Measurements from ENCODE around the gene ASB12.

DNA sequence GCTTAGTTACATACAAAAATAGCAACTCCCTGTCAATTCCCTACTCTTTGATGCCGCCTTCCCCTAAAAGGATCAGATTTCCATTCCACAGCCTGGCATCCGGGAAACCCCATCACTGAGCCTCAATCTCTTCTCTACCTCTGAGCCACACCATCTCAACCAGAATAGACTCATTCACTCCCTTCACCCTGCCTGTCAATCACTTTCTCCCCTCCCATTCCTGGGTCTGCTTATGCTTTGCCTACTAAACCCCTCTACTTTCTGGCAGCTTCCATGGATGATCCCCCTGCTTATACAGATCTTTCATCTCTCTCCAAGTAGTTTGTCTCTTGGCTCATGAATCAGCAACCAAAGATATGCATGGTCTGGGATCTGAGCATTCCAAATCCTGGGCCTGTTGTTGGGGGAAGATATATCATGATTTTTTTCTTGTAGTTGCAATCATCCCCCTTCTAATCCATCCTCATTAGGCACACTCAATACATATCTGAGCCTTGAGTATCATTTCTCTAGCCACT lies 27.5 kb downstream of the ASB12 start:
- no peak for TF ChIP-seq POLR2AphosphoS5 (IDR thresholded peaks at IDR 0.05; ENCODE audit: borderline replicate concordance, low read depth, low read length)
- TF ChIP-seq EZH2 (IDR thresholded peaks at IDR 0.05), result no peak
- no peak for TF ChIP-seq FOXP2 (optimal IDR thresholded peaks at IDR 0.05; ENCODE audit: control extremely low read depth, extremely low read length, insufficient read depth)
